Progenitor cell of endocrine pancreas (in vitro differentiated cells): ENCODE measurements around the gene RAP1GAP2. TPM values are rescaled to one million over a fixed set of nuclear protein-coding genes. Genes with fewer than 3 reads are reported as not detected.
"Not testable (repeated sequence)": the region's sequence is repeated elsewhere in the genome, so short reads cannot be mapped to it uniquely, and the experiment has no call there.

ENCODE experiments used
- DNase-seq: peaks from one replicate; pipeline ENCODE4 v3.0.0; 2021; ENCODE audit warnings: low spot score; ENCODE audit not compliant: unreplicated experiment
- H3K27ac Mint-ChIP-seq: 2 replicates; pipeline ENCODE4 v1.8.0; 2021; ENCODE audit warnings: mild to moderate bottlenecking, moderate library complexity, mixed read lengths
- H3K27me3 Mint-ChIP-seq: 2 replicates; pipeline ENCODE4 v1.8.0; 2021; ENCODE audit warnings: mixed read lengths
- H3K36me3 Mint-ChIP-seq: 2 replicates; pipeline ENCODE4 v1.8.0; 2022; ENCODE audit warnings: mixed read lengths; ENCODE audit not compliant: insufficient read depth
- H3K4me1 Mint-ChIP-seq: 2 replicates; pipeline ENCODE4 v1.8.0; 2021; ENCODE audit warnings: low read depth, mixed read lengths
- H3K4me3 Mint-ChIP-seq: 2 replicates; pipeline ENCODE4 v1.8.0; 2021; ENCODE audit warnings: low read depth, mild to moderate bottlenecking, moderate library complexity, mixed read lengths
- H3K9me3 Mint-ChIP-seq: 2 replicates; pipeline ENCODE4 v1.8.0; 2021; ENCODE audit warnings: low read depth, mixed read lengths
- total RNA-seq: library from RNA; stranded (reverse); gene quantifications from 2 replicates; pipeline ENCODE4 v1.2.1, GENCODE V29; 2021
- TF ChIP-seq, protein P1 (sequence below): fragments of 200-600 bp; sonication (generic); IDR thresholded peaks from one replicate; pipeline ENCODE4 v1.5.0; 2021; ENCODE audit warnings: antibody characterized with exemption, mild to moderate bottlenecking; ENCODE audit not compliant: unreplicated experiment

The RAP1GAP2 gene
- total RNA-seq, 1 donor from 2014 or later: 116 TPM

DNA sequence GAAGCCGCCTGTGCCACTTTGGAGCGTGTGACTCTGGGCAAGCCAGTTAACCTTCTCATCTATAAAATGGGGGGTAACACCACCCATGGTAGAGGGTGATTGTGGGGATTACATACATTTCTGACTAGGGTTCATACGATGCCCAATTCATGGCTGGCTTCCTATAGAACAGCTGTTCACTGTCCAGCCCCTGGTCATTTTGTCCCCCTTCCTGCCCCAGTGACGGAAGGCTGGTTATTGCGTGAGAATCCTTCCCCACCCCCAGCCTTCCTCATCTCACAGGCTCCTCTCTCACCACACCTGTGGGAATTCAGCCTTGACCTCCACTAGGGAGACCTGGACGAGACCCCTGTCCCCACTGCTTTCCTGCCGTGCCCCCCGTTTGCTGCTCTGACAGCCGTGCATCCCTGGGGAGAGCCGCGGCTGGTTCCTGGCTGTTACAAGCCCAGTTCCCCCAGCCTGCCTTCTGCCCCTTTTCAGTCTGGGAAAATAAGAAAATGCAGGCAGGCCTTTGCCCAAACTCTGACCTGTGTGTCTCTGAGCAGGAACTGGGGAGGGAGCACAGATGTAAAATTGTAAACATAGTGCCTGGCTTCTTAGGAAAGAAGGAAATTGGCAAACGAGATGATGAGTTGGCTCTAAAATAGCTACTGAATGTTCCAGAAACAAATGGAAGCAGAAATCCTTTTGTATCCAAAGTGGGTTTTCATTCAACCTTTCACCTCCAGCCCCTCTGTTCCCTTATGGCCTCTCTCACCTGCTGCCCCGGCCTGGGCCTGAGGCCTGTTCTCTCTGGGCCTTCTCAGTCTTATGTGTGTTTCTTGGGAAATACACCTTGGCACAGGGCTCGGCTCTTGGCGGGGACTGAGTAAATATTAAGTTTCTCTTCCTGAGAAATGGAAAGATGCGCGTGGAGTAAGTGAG lies 199.9 kb downstream of the RAP1GAP2 start:
- no peaks in the 10 kb centered on the region for H3K27me3 Mint-ChIP-seq
- DNase-seq: no peak
- no peak overlapping the region for H3K4me3 Mint-ChIP-seq
- H3K36me3 Mint-ChIP-seq: peaks cover 20% of the 10 kb centered on the region
- peaks cover 16% of the 10 kb centered on the region for H3K4me1 Mint-ChIP-seq
- peak overlapping the region; percentile 69 for H3K27ac Mint-ChIP-seq
- H3K9me3 Mint-ChIP-seq: no peaks in the 10 kb centered on the region
- TF ChIP-seq, protein P1, sequence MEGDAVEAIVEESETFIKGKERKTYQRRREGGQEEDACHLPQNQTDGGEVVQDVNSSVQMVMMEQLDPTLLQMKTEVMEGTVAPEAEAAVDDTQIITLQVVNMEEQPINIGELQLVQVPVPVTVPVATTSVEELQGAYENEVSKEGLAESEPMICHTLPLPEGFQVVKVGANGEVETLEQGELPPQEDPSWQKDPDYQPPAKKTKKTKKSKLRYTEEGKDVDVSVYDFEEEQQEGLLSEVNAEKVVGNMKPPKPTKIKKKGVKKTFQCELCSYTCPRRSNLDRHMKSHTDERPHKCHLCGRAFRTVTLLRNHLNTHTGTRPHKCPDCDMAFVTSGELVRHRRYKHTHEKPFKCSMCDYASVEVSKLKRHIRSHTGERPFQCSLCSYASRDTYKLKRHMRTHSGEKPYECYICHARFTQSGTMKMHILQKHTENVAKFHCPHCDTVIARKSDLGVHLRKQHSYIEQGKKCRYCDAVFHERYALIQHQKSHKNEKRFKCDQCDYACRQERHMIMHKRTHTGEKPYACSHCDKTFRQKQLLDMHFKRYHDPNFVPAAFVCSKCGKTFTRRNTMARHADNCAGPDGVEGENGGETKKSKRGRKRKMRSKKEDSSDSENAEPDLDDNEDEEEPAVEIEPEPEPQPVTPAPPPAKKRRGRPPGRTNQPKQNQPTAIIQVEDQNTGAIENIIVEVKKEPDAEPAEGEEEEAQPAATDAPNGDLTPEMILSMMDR: no peak

DNA sequence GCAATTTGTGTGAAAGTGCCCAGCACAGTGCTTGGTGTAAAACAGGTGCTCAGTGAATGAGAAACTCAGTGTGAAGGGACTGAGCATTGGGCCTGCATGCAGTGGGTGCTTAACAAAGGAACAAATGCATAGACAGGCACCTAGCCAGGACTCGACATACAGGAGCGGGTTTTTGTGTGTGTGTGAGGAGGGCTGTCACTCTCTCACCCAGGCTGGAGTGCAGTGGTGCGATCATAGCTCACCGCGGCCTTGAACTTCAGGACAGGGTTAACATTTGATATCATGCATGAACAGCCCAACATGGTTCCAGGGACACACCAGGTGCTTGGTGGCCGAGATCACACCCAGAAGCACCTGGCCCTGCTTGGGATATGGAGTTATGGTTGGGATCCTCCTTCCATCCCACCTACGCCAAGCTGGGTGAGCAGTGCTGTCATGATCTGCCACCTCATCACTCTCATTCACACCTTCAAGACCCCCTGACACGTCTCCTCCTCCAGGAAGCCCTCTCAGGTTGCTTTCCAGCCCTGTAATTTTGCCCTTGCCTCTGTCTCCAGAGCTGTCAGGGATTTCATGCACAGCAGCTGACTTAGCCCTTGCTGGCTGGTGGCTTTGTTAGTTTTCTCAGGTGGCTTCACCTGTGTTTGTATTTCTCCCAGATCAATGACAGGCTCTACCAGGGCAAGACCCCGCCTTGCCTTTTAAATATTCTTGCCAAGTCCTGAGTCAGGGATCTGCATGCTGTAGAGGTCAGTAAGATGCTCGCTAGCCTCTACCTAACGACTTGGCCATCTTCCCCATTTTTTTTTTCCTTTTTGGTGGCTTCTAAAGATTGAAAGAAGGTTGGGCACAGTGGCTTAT lies 200.8 kb downstream of the RAP1GAP2 start:
- Mint-ChIP-seq H3K4me1 (peaks cover 16% of the 10 kb centered on the region), H3K27me3 (no peaks in the 10 kb centered on the region), H3K27ac (peak overlapping the region; percentile 86)

DNA sequence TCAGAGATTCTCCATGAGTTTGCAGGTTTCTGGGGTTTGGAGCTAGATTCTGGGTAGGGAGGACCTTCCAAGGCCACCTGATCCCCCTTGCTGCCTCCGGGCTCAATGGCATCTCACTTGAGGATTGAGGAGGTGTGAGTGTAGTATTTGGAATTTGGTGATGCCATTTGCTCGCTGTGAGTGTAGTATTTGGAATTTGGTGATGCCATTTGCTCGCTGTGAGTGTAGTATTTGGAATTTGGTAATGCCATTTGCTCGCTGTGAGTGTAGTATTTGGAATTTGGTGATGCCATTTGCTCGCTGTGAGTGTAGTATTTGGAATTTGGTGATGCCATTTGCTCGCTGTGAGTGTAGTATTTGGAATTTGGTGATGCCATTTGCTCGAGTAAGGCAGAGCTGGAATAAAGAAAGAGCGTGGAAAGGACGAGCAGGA lies 202.2 kb downstream of the RAP1GAP2 start:
- not testable (repeated sequence) for H3K4me3 Mint-ChIP-seq, H3K9me3 Mint-ChIP-seq, H3K27ac Mint-ChIP-seq, DNase-seq, H3K27me3 Mint-ChIP-seq
- Mint-ChIP-seq H3K4me1 (peaks cover 16% of the 10 kb centered on the region), H3K36me3 (peaks cover 16% of the 10 kb centered on the region)

More for the DNA sequence above, 200.8 kb downstream of the RAP1GAP2 start:
- Mint-ChIP-seq H3K36me3 (peaks cover 20% of the 10 kb centered on the region), H3K9me3 (no peaks in the 10 kb centered on the region), H3K4me3 (no peak overlapping the region)
- TF ChIP-seq, protein P1: no peak
- no peak for DNase-seq

DNA sequence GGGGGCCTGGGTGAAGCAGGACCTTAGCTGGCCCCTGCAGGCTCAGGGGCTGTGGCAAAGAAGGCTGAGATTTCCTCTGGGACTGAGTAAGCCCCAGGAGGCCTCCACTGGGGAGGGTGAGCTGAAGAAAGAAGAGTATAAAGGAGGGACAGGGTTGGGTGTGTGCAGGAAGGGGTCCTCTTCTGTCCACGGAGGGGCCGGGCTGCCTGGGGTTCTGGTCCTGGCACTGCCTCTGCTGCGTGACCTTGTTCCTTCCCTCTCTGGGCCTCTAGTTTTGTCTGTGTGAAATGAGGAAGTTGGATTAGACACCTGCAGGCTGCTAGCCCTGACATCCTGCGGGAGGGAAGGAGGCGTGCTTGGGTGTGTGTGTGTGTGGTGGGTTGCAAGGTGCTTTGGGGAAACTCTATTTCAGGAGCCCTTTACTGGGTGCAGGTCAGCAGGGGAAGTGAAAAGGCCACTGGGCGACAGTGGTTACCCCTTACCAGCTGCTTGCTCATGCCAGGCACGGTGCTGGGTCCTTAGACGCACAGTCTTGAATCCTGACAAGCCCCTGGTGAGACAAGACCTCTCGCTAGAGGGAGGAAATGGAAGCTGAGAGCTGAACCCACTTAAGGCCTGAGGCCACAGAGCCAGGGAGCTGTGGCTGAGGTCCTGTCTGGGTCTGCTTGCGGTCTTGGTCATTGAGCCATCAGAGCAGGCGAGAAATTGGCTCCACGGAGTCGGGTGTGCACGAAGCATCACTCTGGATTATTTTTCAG lies 206.5 kb downstream of the RAP1GAP2 start:
- no peak for DNase-seq
- TF ChIP-seq, protein P1: no peak
- no peaks in the 10 kb centered on the region for H3K9me3 Mint-ChIP-seq
- H3K4me3 Mint-ChIP-seq: no peak overlapping the region
- H3K4me1 Mint-ChIP-seq: peaks cover 2% of the 10 kb centered on the region
- peaks cover 13% of the 10 kb centered on the region for H3K36me3 Mint-ChIP-seq
- H3K27ac Mint-ChIP-seq: peak overlapping the region; percentile 67
- no peaks in the 10 kb centered on the region for H3K27me3 Mint-ChIP-seq

DNA sequence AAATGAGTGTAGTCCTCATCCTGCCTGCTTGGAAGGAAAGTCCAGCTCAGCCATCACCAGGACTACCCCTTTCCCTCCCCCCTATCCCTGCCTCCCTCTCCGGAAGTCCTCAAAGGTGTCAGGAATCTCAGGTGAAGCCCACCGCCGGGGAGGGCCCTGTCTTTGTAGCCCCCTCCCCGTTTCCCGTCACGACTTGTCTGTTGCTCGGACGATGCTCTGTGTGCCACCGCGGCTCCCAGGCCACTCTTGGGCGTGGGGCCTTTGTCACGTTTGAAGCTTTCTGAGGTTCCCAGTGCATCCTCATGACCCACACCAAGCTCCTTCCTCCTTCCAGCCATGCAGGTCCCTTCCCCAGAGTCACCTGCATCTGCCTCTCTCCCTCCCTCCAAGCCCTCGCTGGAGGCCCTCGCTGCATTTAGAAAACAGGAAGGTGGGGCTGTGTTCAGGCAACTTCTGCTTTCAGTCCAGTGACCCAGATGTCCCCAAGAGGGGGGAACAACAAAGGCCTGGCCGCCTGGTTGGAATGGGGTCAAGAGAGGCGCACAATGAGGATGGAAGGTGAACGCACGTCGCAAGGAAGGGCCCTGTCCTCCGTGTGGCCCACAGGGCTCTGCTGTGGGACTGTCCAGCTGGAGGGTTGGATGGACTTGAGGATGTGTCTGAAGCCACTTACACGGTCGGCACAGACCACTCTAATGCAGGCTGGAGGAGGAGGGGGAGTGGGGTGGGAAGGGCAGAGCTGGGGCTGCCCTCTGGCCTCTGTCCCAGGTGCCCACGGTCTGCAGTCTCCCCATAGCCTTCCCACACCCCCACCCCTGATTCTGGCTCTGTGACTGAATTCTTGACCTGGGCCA lies 207.3 kb downstream of the RAP1GAP2 start:
- no peak for DNase-seq
- H3K9me3 Mint-ChIP-seq: no peaks in the 10 kb centered on the region
- no peaks in the 10 kb centered on the region for H3K27me3 Mint-ChIP-seq
- peaks cover 10% of the 10 kb centered on the region for H3K36me3 Mint-ChIP-seq
- H3K4me1 Mint-ChIP-seq: no peaks in the 10 kb centered on the region
- TF ChIP-seq, protein P1: no peak
- no peak overlapping the region for H3K4me3 Mint-ChIP-seq
- no peak overlapping the region for H3K27ac Mint-ChIP-seq
